UCSD-AML1 (cell line): ENCODE data around the gene NAT10.

ENCODE experiments used
- DNase-seq: peaks from one replicate; lab custom pipeline; 2025; ENCODE audit not compliant: unreplicated experiment; lab: John Stamatoyannopoulos, UW

Gene NAT10

GRCh38 chr11:34148504-34149165 is 43.2 kb downstream of the NAT10 start:
- DNase-seq = no peak

- no peak for DNase-seq
Measured at GRCh38 chr11:34149274-34149673, 43.8 kb downstream of the NAT10 start.

DNA sequence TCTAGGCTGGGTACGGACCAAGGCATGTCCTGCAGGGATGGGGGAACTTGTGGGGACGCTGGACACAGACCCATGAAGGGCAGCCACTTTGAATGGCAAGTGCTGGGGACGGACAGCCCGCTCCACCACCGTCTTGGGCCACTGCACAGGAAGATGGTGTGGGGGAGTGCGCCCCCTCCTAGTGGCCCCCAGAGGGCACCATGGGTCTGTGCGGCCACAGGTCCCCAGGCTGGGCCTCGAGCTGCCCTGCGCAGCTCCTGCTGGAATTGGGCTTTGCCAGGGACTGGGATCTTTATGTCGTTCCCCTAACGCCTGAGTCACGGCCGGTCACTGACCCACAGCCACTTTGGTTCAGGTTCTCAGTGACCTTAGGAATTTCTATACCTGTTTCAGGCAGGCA is 44.4 kb downstream of the NAT10 start:
- peak; percentile 15 for DNase-seq

DNA sequence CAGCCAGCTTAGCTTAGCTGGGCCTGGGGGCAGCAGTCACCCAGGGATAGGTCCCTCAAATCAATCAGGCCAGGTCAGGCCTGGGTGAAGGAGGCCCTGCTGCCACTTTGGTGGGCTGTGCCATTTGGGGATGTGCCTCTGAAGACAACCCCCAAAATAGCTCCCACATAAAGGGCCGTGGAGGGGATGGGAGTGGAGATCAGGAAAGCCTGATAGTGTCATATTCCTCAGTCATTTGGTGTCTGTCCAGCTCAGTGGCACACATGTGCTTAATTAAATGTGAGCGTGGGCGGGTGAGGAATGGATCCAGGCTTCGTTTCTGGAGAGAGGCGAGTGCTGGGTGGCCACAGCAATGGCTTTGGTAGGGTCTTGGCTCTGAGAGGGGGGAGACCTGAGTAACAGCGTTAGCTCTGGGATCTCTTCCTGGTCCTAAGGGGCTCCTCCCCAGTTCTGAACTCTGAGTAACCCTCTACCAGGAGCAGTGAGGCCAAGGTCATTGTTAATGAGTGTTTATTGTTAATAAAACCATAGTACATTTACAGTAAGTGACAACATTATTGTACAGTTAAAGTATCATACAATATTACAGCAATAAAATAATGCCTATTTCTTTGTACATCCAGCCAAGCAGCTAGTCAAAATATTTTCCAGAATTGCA is 45.2 kb downstream of the NAT10 start:
- no peak for DNase-seq

- no peak for DNase-seq
Measured at GRCh38 chr11:34151166-34151565, 45.7 kb downstream of the NAT10 start.

- DNase-seq = no peak
Measured at GRCh38 chr11:34151916-34152845, 46.8 kb downstream of the NAT10 start.

GRCh38 chr11:34154059-34154875 is 48.8 kb downstream of the NAT10 start:
- DNase-seq = peak; percentile 68

DNA sequence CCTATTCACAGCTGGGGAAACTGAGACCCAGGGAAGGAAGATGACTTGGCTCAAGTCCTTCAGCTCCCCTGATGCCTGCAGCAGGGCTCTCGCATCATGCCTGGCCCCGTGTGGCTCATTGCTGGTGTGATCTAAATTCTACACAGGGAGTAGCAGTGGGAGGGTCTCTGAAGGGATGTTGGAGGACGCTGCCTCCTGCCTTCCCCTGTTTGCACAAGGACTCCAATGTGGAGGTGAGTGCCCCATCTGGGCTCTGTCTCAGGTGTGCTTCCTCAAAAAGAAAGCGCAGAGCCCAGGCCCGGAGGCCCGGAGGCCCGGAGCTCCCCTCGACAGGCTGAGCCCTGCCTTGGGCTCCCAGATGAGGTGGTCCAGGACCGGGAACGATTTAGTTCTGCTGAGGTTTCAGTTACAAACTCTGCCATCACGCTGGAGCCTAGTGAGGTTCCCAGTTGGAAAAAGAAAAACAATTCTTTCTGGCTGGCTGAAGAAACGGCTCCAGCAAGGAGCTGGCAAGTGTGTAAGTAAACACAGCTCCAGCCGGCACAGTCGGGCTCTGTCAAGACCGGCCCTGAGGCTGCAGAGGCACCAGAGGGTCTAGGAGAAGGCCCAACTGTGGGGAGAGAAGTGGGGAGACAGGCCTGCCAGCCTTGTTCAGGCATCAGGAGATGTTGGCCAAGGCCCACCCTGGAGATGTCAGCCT is 49.8 kb downstream of the NAT10 start:
- no peak for DNase-seq

DNA sequence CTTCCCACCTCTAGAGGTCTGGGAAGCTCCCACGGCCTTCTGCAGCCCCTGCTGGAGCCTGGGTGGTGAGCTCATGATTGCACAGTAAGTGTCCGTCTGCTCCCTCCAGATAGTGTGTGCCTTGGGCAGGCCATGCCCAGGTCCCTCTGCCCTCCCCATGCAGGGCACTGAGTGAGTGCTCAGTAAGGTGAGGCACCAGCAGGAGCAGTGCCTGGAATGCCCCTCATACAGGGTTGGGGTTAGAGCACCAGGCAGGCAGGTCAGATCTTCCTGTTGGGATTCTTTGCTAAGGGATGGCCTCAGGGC is 50.3 kb downstream of the NAT10 start:
- DNase-seq = no peak

GRCh38 chr11:34157163-34157562 is 51.7 kb downstream of the NAT10 start:
- no peak for DNase-seq

GRCh38 chr11:34158661-34159060 is 53.2 kb downstream of the NAT10 start:
- DNase-seq = no peak

DNA sequence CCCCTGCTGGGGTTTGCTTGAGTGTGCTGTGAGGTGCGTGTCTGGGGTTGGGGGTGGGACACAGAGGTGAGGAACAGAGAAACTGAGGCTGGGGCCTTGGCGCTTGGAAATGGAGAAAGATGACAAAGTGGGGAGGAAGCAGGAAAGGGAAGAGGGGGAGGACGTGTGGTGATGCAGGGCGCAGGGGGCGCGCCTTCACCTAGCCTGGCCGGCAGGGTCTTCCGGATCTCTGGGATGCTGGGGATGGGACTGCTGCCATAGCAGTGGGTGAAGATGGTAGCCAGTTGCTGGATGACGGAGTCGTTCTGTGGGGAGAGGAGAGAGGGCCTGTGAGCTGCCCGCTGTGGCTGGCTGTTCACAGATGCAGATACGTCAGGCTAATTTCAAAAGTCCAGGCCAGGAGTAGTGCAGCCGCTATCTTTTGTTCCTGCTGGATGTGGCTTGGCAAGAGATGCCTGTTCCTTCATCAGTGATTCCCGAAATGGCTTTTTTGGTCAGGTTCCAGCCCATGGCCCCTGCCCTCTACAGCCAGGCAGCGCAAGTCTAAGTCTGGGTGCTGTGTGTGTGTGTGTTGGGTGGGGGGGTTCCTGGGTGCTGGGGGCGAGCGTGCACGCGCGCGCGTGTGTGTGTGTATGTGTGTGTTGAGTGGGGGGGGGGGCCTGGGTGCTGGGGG is 54.8 kb downstream of the NAT10 start:
- no peak for DNase-seq

DNA sequence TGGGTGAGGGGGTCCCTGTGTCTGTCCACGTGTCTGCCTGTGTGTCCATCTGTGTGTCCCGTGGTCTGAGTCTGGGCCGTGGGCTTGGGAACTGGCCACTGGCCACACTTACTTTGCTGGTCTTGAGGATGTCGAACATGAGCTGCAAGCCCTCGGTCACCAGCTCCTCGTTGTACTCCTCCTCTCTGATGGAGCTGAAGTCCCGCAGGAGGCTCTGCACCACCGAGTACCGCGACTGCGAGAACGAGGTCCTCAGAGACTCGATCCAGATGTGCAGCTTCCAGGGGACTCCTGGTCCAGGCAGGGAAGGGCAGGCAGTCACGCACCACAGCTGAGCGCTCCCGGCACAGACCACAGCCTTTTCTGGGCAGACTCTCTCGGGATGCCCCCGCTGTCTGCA is 55.4 kb downstream of the NAT10 start:
- DNase-seq = no peak

DNA sequence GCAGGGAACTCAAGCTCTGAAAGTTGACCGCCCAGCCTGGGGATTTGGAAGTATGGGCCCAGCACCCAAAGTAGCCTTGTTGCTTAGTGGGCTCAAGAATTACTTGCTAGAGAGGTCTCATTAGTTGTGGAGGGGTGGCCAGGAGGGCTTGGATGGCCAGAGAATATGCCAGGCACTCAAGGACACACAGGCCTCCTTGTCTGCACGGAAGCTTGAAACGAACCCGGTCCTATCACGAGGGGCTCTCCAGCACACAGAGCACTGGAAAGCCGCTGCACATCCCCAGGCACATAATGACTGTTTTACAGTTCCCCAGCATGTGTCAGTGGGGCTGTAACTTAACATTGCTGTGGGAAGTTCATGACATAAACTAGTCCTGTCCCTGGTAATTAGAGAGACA is 55.9 kb downstream of the NAT10 start:
- DNase-seq = no peak

DNA sequence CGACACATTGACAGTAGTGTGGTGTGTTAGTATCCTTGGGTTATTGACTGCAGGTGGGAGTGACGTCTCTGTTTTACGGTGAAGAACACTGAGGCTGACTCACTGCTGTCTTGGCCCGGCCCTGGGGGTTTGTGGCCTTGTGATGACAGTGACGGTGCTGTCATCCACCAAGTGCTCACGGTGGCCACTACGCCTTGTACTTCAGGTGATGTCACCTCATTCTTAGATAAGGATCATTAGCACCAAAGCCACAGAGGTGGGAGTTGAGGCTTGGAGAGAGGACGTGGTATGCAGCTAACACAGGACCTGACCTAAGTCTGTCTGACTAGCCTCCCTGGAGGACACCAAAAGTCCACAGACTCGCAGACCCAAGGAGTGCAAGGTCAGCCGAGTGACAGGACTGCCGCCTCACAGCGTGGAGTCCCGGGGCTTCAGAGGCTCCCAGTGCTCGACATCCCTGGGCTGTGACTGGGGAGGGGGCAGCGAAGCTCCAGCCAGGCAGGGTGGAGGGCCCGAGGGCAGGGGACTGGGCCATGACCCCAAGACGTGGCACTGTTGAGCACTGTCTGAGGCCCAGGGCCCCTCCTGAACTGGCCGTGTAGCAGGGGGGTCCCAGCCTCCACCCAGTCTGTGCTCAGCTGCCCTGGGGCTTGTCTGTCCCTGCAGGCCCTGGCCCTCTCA is 56.5 kb downstream of the NAT10 start:
- no peak for DNase-seq

DNA sequence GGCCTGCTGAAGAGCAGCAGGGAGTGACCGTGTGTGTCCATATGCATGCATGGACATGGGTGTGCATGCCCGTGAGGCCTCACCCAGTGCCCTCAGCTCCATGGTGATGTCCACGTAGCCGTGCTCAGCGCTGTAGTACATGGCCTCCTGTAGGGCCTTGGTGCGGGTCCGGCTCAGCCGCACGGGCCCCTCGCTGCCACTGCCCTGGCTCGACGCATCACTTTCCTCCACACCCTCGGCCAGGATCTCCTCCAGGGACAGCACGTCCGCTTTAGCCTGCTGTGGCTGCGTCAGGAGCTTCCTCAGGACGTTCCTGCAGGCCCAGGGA is 57.0 kb downstream of the NAT10 start:
- no peak for DNase-seq

DNA sequence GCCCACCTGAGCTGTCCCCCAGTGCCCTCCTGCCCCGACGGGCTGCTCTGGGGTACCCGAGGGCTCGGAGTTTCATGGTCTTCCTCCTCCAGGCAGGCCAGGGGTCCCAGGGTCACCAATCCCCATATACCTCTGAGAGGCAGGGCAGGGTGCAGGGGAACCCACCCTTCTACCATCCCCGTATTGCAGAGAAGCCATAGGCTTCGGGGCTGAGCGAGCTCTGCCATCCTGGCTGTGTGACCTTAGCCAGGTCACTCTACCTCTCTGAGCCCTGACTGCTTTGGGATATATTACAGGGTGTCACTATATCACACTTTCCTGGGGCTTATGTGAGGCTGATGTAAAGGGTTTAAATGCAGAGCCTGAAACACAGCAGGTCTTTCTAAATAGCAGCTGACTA is 57.4 kb downstream of the NAT10 start:
- DNase-seq = no peak

- DNase-seq = no peak
Measured at GRCh38 chr11:34165121-34165520, 59.7 kb downstream of the NAT10 start.

- DNase-seq = no peak
Measured at GRCh38 chr11:34165786-34166555, 60.5 kb downstream of the NAT10 start.
